HepG2 (cell line): Measurements from ENCODE around the gene PCLO. TPM values are rescaled to one million over a fixed set of nuclear protein-coding genes. Genes with fewer than 3 reads are reported as not detected.

ENCODE experiments used
- ATAC-seq: fragments of 200-7000 bp; cut with Tn5 transposase; 3 replicates; pipeline ENCODE4 v1.9.1; 2020; ENCODE audit warnings: mild to moderate bottlenecking, moderate library complexity
- BruUV-seq: library from RNA; stranded (reverse); fragments of 400-500 nt; replicated peaks from 2 replicates; lab custom pipeline; 2021; lab: Mats Ljungman, UMichigan
- CTCF ChIA-PET: fragments of 300-600 bp; formaldehyde crosslinking; extraction: SDS; loops from one replicate; lab custom pipeline; 2021; ENCODE audit warnings: low total read pairs, inconsistent platforms, low intra/inter-chr PET ratio; lab: Yijun Ruan, JAX
- POLR2A ChIA-PET: fragments of 350-600 bp; sonication (Branson Sonifier 250); formaldehyde crosslinking; loops from one replicate; lab custom pipeline; 2020; ENCODE audit warnings: antibody characterized with exemption, inconsistent platforms; lab: Yijun Ruan, JAX
- DNase-seq: peaks from one replicate; pipeline ENCODE4 v3.0.0-alpha.2; 2015; ENCODE audit warnings: low spot score
- FAIRE-seq: peaks from 3 replicates; lab custom pipeline; 2011; peaks lifted over from hg19 to GRCh38; lab: Jason Lieb, UNC
- H2AFZ ChIP-seq: one replicate; pipeline ENCODE4 v1.6.1; 2011; ENCODE audit warnings: low read length, inconsistent platforms
- H3K27ac ChIP-seq: fragments of 300-600 bp; 3 replicates; pipeline ENCODE4 v1.8.0; 2011; ENCODE audit warnings: mixed run types, mild to moderate bottlenecking, mixed read lengths, low read length, inconsistent platforms; ENCODE audit not compliant: insufficient read depth; ENCODE audit errors: extremely low read length
- H3K27me3 ChIP-seq, 2 experiments: fragments of 200-600 bp in 1 of 2; 2 replicates in 1 of 2; 3 replicates in 1 of 2; pipeline versions ENCODE4 v1.6.0 to v1.8.0; 2011; ENCODE audit warnings: low read length in 2 of 2, mild to moderate bottlenecking in 2 of 2, moderate library complexity in 2 of 2, inconsistent platforms in 1 of 2; ENCODE audit not compliant: insufficient read depth in 2 of 2, control insufficient read depth in 1 of 2
- H3K36me3 ChIP-seq, 2 experiments: fragments of 200-600 bp in 1 of 2; replicated peaks in 1 of 2; 2 replicates in 1 of 2; 3 replicates in 1 of 2; pipeline versions ENCODE4 v1.5.1 to v1.8.0; 2011; ENCODE audit warnings: low read length in 2 of 2, inconsistent platforms in 1 of 2; ENCODE audit not compliant: insufficient read depth in 2 of 2, control insufficient read depth in 1 of 2
- H3K4me1 ChIP-seq: 2 replicates; pipeline ENCODE4 v1.5.1; 2012; ENCODE audit warnings: low read length, inconsistent platforms; ENCODE audit not compliant: insufficient read depth
- H3K4me2 ChIP-seq: 2 replicates; pipeline ENCODE4 v1.6.0; 2011; ENCODE audit warnings: low read depth, low read length, inconsistent platforms
- H3K4me3 ChIP-seq, 3 experiments: fragments of 200-600 bp in 1 of 3; sonication (generic), shearing (Covaris generic) in 1 of 3; replicated peaks in 1 of 3; 2 replicates each; pipeline ENCODE4 v1.5.1; 2011 to 2016; ENCODE audit warnings: low read length in 3 of 3, inconsistent platforms in 2 of 3, low read depth in 2 of 3, mild to moderate bottlenecking in 2 of 3, control low read depth in 1 of 3, mixed read lengths in 1 of 3; ENCODE audit not compliant: insufficient read depth in 1 of 3
- H3K79me2 ChIP-seq: one replicate; pipeline ENCODE4 v1.6.1; 2011; ENCODE audit warnings: low read length, inconsistent platforms; ENCODE audit not compliant: insufficient read depth
- H3K9ac ChIP-seq: 2 replicates; pipeline ENCODE4 v1.6.0; 2011; ENCODE audit warnings: mild to moderate bottlenecking, low read depth, low read length, inconsistent platforms; ENCODE audit not compliant: insufficient read depth
- H3K9me3 ChIP-seq: 2 replicates; pipeline ENCODE4 v1.5.1; 2012; ENCODE audit warnings: mild to moderate bottlenecking, low read length
- H4K20me1 ChIP-seq: 2 replicates; pipeline ENCODE4 v1.6.0; 2011; ENCODE audit warnings: inconsistent platforms, mild to moderate bottlenecking, low read length, moderate library complexity; ENCODE audit not compliant: insufficient read depth
- PLRG1 ChIP-seq: fragments of 450-650 bp; conservative IDR thresholded peaks from 2 replicates; pipeline ENCODE4 v1.6.1; 2016
- RELA ChIP-seq: sonication (generic); formaldehyde crosslinking; IDR thresholded peaks from 2 replicates; pipeline ENCODE4 v1.4.0; 2020; ENCODE audit warnings: missing genetic modification reagents
- ZNF160 ChIP-seq: sonication (generic); formaldehyde crosslinking; IDR thresholded peaks from 2 replicates; pipeline ENCODE4 v1.8.0; 2022; ENCODE audit warnings: mild to moderate bottlenecking, inconsistent platforms, missing genetic modification reagents
- ZNF260 ChIP-seq: sonication (generic); formaldehyde crosslinking; IDR thresholded peaks from 2 replicates; pipeline ENCODE4 v1.4.0; 2020; ENCODE audit warnings: missing genetic modification reagents, low read depth, mild to moderate bottlenecking, borderline replicate concordance
- ZNF318 ChIP-seq: sonication (generic); formaldehyde crosslinking; IDR thresholded peaks from 2 replicates; pipeline ENCODE4 v1.4.0; 2020; ENCODE audit warnings: mild to moderate bottlenecking, missing genetic modification reagents
- ZNF484 ChIP-seq: sonication (generic); formaldehyde crosslinking; IDR thresholded peaks from 2 replicates; pipeline ENCODE4 v1.5.1; 2020; ENCODE audit warnings: mild to moderate bottlenecking, low read depth, missing genetic modification reagents, borderline replicate concordance
- ZNF652 ChIP-seq: IDR thresholded peaks from 2 replicates; pipeline ENCODE4 v1.6.1; 2016; ENCODE audit warnings: low read depth, borderline replicate concordance
- WGBS: methylation state at CpG from one replicate; pipeline ENCODE4 v1.1.6; 2017; ENCODE audit warnings: low lambda C conversion rate; 5-methylcytosine and 5-hydroxymethylcytosine counted together
- in situ Hi-C: cut with HindIII; loops from 2 replicates; pipeline ENCODE4 v1.10.0; 2017; ENCODE audit warnings: low pct_unique_long_range_greater_than_20kb; ENCODE audit not compliant: extremely low pct_ligation_motif_present
- intact Hi-C: fragments of 100-400 bp; cut with micrococcal nuclease; formaldehyde crosslinking; loops from one replicate; pipeline ENCODE4 v1.10.0; 2022; ENCODE audit not compliant: unreplicated experiment
- polyA plus RNA-seq, 8 experiments: library from polyadenylated mRNA; depleted of rRNA in 3 of 8; stranded (reverse) in 7 of 8; unstranded in 1 of 8; fragments of >200 nt; fragmentation: Illumina TruSeq in 4 of 8; extraction: Trizol in 4 of 8; gene quantifications; 2 replicates each; pipeline versions ENCODE4 v1.2.1 to v1.2.3, GENCODE V29; 2011 to 2016; ENCODE audit warnings: low read depth in 4 of 8, missing spikeins in 1 of 8, mixed read lengths in 1 of 8; ENCODE audit not compliant: insufficient read depth in 1 of 8
- total RNA-seq, 5 experiments: library from RNA; depleted of rRNA; stranded (reverse); fragments of >200 nt; fragmentation: Illumina TruSeq; extraction: Trizol; gene quantifications; 2 replicates each; pipeline ENCODE4 v1.2.3, GENCODE V29; 2016; ENCODE audit warnings: low read depth in 1 of 5
- TF ChIP-seq, protein P1 (sequence below): sonication (generic); formaldehyde crosslinking; IDR thresholded peaks from 2 replicates; pipeline ENCODE4 v1.4.0; 2020; ENCODE audit warnings: missing genetic modification reagents
- TF ChIP-seq, protein P2 (sequence below): sonication (generic); formaldehyde crosslinking; IDR thresholded peaks from 2 replicates; pipeline ENCODE4 v1.5.0; 2020; ENCODE audit warnings: missing genetic modification reagents, mild to moderate bottlenecking, borderline replicate concordance

Gene PCLO
- total and polyA plus RNA-seq, 2 of the 13 experiments (the other 11 are each of a cell fraction or from before 2014, with no cell fraction given), result 0.07 to 0.29 TPM

DNA sequence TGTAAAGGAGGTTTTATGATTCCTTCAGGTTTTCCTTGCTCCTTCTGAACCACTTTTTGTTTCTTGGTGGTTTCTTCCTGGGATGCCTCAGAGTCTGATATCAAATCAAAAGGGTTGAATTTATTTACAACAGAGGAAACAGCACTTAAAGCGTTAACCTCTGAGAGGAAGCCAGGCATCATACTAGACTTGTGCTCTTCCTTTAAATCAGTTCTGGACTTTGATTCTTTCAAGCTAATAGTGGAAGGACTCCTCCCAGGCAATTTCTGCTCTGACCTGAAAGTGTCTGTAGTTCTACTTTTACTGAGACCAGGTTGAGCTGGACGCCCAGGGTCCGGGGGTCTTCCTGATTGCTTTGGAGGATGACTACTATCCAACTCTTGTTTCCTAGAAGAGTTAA lies 6.7 kb downstream of the PCLO start:
- no peak for FAIRE-seq
- H3K36me3 ChIP-seq, result no peaks in the 10 kb centered on the region

GRCh38 chr7:83155407-83155806 lies 7.3 kb downstream of the PCLO start:
- in situ Hi-C loops, result no loop called here
- Histone ChIP-seq H4K20me1 (no peaks in the 10 kb centered on the region; the same call in 1 of the 2 replicates), H3K79me2 (no peaks in the 10 kb centered on the region), H3K27ac (no peak overlapping the region), H3K4me2 (no peak overlapping the region), H3K36me3 (no peaks in the 10 kb centered on the region), H3K9ac (no peak overlapping the region), H3K4me3 (no peak overlapping the region), H3K27me3 (no peaks in the 10 kb centered on the region), H3K9me3 (no peaks in the 10 kb centered on the region), H2AFZ (no peak overlapping the region), H3K4me1 (no peaks in the 10 kb centered on the region)
- ATAC-seq, result peak; percentile 54; the same call in 2 of the 3 replicates
- intact Hi-C loops, result no loop called here
- ChIA-PET CTCF (no interaction called here), POLR2A (no interaction called here)
- no peak for FAIRE-seq
- DNase-seq, result no peak
- WGBS, result no CpG with 5 or more reads among the region's 1 CpG
- no TSS peak for BruUV-seq
- TF ChIP-seq RELA, result no peak
- TF ChIP-seq, protein P1, sequence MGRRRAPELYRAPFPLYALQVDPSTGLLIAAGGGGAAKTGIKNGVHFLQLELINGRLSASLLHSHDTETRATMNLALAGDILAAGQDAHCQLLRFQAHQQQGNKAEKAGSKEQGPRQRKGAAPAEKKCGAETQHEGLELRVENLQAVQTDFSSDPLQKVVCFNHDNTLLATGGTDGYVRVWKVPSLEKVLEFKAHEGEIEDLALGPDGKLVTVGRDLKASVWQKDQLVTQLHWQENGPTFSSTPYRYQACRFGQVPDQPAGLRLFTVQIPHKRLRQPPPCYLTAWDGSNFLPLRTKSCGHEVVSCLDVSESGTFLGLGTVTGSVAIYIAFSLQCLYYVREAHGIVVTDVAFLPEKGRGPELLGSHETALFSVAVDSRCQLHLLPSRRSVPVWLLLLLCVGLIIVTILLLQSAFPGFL, result no peak
- TF ChIP-seq, protein P2, sequence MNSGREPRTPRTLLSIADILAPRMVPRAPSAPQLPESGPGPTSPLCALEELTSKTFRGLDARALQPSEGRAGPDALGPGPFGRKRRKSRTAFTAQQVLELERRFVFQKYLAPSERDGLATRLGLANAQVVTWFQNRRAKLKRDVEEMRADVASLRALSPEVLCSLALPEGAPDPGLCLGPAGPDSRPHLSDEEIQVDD (CRISPR knock-in tag), result no peak
- TF ChIP-seq ZNF260 (CRISPR knock-in tag), result no peak
- no peak for TF ChIP-seq ZNF160 (CRISPR knock-in tag)
- no peak for TF ChIP-seq ZNF318 (CRISPR knock-in tag)
- TF ChIP-seq PLRG1, result no peak

More for the DNA sequence above, 6.7 kb downstream of the PCLO start:
- peaks cover 1% of the 10 kb centered on the region; the same call in 1 of the 2 replicates for H3K4me1 ChIP-seq
- ATAC-seq (no peak; the same call in 2 of the 3 replicates), DNase-seq (no peak)
- H2AFZ ChIP-seq, result no peak overlapping the region
- intact Hi-C loops (no loop called here), in situ Hi-C loops (no loop called here)
- 3% methylated on average over 3 of the region's 3 CpGs for WGBS
- TF ChIP-seq ZNF484 (CRISPR knock-in tag), result no peak
- peak; percentile 80 for TF ChIP-seq ZNF652 (CRISPR knock-in tag)
- no TSS peak for BruUV-seq
- H3K27me3 ChIP-seq, result no peaks in the 10 kb centered on the region
- no peaks in the 10 kb centered on the region; the same call in 1 of the 2 replicates for H4K20me1 ChIP-seq
- no peaks in the 10 kb centered on the region for H3K79me2 ChIP-seq
- ChIA-PET POLR2A (no interaction called here), CTCF (no interaction called here)
- no peak overlapping the region for H3K4me3 ChIP-seq
- H3K27ac ChIP-seq, result no peak overlapping the region
- no peak overlapping the region for H3K4me2 ChIP-seq
- no peaks in the 10 kb centered on the region for H3K9me3 ChIP-seq
- no peak overlapping the region for H3K9ac ChIP-seq
